ENCODE results near the gene SLC25A36.
"Not testable (repeated sequence)": the region's sequence is repeated elsewhere in the genome, so short reads cannot be mapped to it uniquely, and the experiment has no call there.

Gene SLC25A36

GRCh38 chr3:140931801-140932200 is 9.8 kb upstream of the SLC25A36 start:
- no peak for DNase-seq (ENCODE audit: low read depth, low spot score)

GRCh38 chr3:140933109-140933508 is 8.5 kb upstream of the SLC25A36 start:
- DNase-seq (ENCODE audit: low read depth, low spot score) = no peak

GRCh38 chr3:140933552-140933951 is 8.1 kb upstream of the SLC25A36 start:
- DNase-seq (ENCODE audit: low read depth, low spot score) = no peak

- DNase-seq (ENCODE audit: low read depth, low spot score) = not testable (repeated sequence)
These were observed 2.3 kb upstream of the SLC25A36 start for GRCh38 chr3:140939305-140939704.

GRCh38 chr3:140941090-140941433 is 574 bp upstream of the SLC25A36 start:
- DNase-seq (ENCODE audit: low read depth, low spot score) = no peak

- no peak for DNase-seq (ENCODE audit: low read depth, low spot score)
These were observed 827 bp downstream of the SLC25A36 start for GRCh38 chr3:140942221-140943104.

- DNase-seq (ENCODE audit: low read depth, low spot score) = no peak
These were observed 2.3 kb downstream of the SLC25A36 start for GRCh38 chr3:140943781-140944552.

GRCh38 chr3:140948460-140949249 is 7.0 kb downstream of the SLC25A36 start:
- DNase-seq (ENCODE audit: low read depth, low spot score) = no peak

GRCh38 chr3:140950144-140950543 is 8.5 kb downstream of the SLC25A36 start:
- DNase-seq (ENCODE audit: low read depth, low spot score) = no peak

GRCh38 chr3:140950863-140951262 is 9.2 kb downstream of the SLC25A36 start:
- DNase-seq (ENCODE audit: low read depth, low spot score) = no peak

- DNase-seq (ENCODE audit: low read depth, low spot score) = not testable (repeated sequence)
These were observed 10.1 kb downstream of the SLC25A36 start for GRCh38 chr3:140951750-140952149.

- no peak for DNase-seq (ENCODE audit: low read depth, low spot score)
These were observed 11.7 kb downstream of the SLC25A36 start for GRCh38 chr3:140953028-140953960.

GRCh38 chr3:140954576-140954975 is 12.9 kb downstream of the SLC25A36 start:
- no peak for DNase-seq (ENCODE audit: low read depth, low spot score)

GRCh38 chr3:140955645-140956044 is 14.0 kb downstream of the SLC25A36 start:
- no peak for DNase-seq (ENCODE audit: low read depth, low spot score)

GRCh38 chr3:140956058-140956835 is 14.6 kb downstream of the SLC25A36 start:
- DNase-seq (ENCODE audit: low read depth, low spot score) = no peak

- no peak for DNase-seq (ENCODE audit: low read depth, low spot score)
These were observed 31.2 kb downstream of the SLC25A36 start for GRCh38 chr3:140972833-140973232.

- no peak for DNase-seq (ENCODE audit: low read depth, low spot score)
These were observed 33.3 kb downstream of the SLC25A36 start for GRCh38 chr3:140974900-140975299.

- DNase-seq (ENCODE audit: low read depth, low spot score) = no peak
These were observed 39.0 kb downstream of the SLC25A36 start for GRCh38 chr3:140980663-140981062.

GRCh38 chr3:140987792-140988191 is 46.2 kb downstream of the SLC25A36 start:
- DNase-seq (ENCODE audit: low read depth, low spot score) = not testable (repeated sequence)

GRCh38 chr3:140994316-140994715 is 52.7 kb downstream of the SLC25A36 start:
- no peak for DNase-seq (ENCODE audit: low read depth, low spot score)

All from activated CD4-positive, CD25-positive, alpha-beta regulatory T cell treated with anti-CD3 and anti-CD28 coated beads, Interleukin-2, amount 50 U/mL, for 16 hours (primary cell).